ENCODE results near the gene ADAMTS6. TPM values are rescaled to one million over a fixed set of nuclear protein-coding genes. Genes with fewer than 3 reads are reported as not detected.

The ADAMTS6 gene
- total RNA-seq, 1 experiment from 2014 or later: 2.1 TPM

GRCh38 chr5:65108786-65109743, 372.7 kb downstream of the ADAMTS6 start:
- DNase-seq (ENCODE audit: low spot score): no peak

GRCh38 chr5:65105301-65105700, 376.4 kb downstream of the ADAMTS6 start:
- DNase-seq (ENCODE audit: low spot score): no peak

GRCh38 chr5:65104831-65105230, 376.9 kb downstream of the ADAMTS6 start:
- DNase-seq (ENCODE audit: low spot score): no peak

GRCh38 chr5:65103756-65104440, 377.8 kb downstream of the ADAMTS6 start:
- no peak for DNase-seq (ENCODE audit: low spot score)

GRCh38 chr5:65102976-65103711, 378.6 kb downstream of the ADAMTS6 start:
- DNase-seq (ENCODE audit: low spot score): peak; percentile 28

- no peak for DNase-seq (ENCODE audit: low spot score)
Observed at GRCh38 chr5:65102371-65102975, 379.2 kb downstream of the ADAMTS6 start.

GRCh38 chr5:65101632-65102100, 380.1 kb downstream of the ADAMTS6 start:
- DNase-seq (ENCODE audit: low spot score): no peak

- DNase-seq (ENCODE audit: low spot score): peak; percentile 69
Observed at GRCh38 chr5:65100911-65101631, 380.6 kb downstream of the ADAMTS6 start.

Other genes starting within 250 kb of the ADAMTS6 start
- gene CENPK, start 81.2 kb upstream of the ADAMTS6 start, total RNA-seq (2014; rRNA removed; shearing (Covaris generic)): 28.8 and 33.0 TPM in 2 replicates
- gene PPWD1, start 81.4 kb upstream of the ADAMTS6 start, total RNA-seq (2014; rRNA removed; shearing (Covaris generic)): 22.5 and 28.6 TPM in 2 replicates
- gene TRIM23, start 142.4 kb upstream of the ADAMTS6 start, total RNA-seq (2014; rRNA removed; shearing (Covaris generic)): 6.7 and 10.8 TPM in 2 replicates
- gene SHLD3, start 143.1 kb upstream of the ADAMTS6 start, total RNA-seq (2014; rRNA removed; shearing (Covaris generic)): 3.6 and 5.7 TPM in 2 replicates
- gene TRAPPC13, start 143.1 kb upstream of the ADAMTS6 start, total RNA-seq (2014; rRNA removed; shearing (Covaris generic)): 20.7 and 38.0 TPM in 2 replicates
- gene SGTB, start 240.2 kb upstream of the ADAMTS6 start, total RNA-seq (2014; rRNA removed; shearing (Covaris generic)): 3.9 and 6.1 TPM in 2 replicates
- 33.0 and 33.6 TPM in 2 replicates for gene NLN, start 240.3 kb upstream of the ADAMTS6 start, total RNA-seq (2014; rRNA removed; shearing (Covaris generic))

All from H4 (cell line).